ENCODE data around the gene GCLC. TPM values are rescaled to one million over a fixed set of nuclear protein-coding genes. Genes with fewer than 3 reads are reported as not detected.

Gene GCLC
- polyA plus RNA-seq, 5 donors, result 24.7 to 42.3 (median 39.8) TPM

DNA sequence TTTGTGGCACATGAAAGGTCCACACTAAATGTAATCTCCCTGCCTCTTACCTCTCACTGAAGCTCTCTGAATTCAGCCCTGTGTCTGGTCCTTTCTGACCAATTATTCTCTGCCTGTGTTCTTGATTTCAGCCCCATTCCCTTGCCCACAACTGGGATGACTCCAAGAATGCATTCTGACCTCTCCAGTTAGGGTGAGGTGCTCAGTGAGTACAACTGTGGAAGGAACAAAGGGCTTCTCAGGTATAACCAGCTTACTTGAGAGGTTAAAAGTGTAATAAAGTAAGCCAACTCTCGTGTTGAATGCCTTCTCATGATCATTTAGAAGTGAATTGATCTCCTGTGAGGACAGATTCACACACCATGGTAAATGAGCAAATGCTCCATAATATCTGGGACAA lies 88.1 kb downstream of the GCLC start:
- no peak for DNase-seq

DNA sequence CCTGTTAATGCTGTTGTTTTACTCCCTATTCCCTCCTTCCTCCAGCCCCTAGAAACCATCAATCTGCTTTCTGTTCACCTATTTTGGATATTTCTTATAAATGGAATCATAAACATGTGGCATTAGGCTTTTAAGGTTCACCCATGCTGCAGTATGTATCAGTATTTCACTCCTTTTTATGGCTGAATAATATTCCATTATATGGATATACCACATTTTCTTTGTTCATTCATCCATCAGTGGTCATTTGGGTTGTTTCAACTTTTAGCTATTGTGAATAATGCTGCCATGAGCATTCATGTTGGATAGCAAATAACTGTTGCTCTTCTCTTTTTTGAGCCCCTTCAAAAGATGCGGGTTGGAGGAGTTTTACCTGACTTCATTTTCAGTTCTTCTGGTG lies 89.2 kb downstream of the GCLC start:
- no peak for DNase-seq

DNA sequence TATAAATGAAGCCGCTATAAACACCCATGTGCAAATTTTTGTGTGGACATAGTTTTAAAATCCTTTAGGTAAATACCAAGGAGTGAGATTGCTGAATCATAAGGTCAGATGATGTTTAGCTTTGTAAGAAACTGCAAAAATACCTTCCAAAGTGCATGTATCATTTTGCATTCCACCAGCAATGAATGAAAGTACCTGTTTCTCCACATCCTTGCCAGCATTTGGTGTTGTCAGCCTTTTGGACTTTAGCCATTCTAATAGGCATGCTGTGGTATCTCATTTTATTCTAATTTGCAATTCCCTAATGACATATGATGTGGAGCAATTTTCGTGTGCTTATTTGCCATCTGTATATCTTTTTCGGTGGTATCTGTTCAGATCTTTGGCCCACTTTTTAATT lies 93.7 kb downstream of the GCLC start:
- DNase-seq, result no peak

DNA sequence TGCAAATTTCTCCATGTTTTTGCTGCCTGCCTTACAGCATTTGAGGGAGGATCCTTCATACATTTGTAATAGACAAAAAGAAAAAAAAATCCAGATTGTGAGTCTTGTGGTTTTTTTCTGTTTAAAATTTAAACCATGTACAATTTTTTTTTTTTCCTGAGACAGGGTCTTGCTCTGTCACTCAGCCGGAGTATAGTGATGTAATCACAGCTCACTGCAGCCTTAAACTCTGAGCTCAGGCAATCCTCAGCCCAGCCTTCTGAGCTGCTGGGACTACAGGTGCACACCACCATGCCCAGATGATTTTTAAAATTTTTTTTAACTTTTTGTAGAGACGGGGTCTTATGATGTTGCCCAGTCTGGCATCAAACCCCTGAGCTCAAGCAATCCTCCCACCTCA lies 97.0 kb downstream of the GCLC start:
- no peak for DNase-seq

Other genes with a start within 250 kb of the GCLC start
- gene ELOVL5, start 196.2 kb downstream of the GCLC start, polyA plus RNA-seq (ENCODE audit: insufficient read depth in 1 of 5, insufficient read length in 5 of 5, low replicate concordance in 1 of 5), result 10 to 100 TPM; 58.0 to 70.0 (median 62.3) TPM
- 1 to 10 TPM; 1.5 to 2.8 (median 1.9) TPM for gene KLHL31, start 120.7 kb upstream of the GCLC start, polyA plus RNA-seq (ENCODE audit: insufficient read depth in 1 of 5, insufficient read length in 5 of 5, low replicate concordance in 1 of 5)
- 10 to 100 TPM in 2 of 5 donors, 1 to 10 TPM in 3; 8.4 to 11.0 (median 9.4) TPM for gene LRRC1, start 249.9 kb upstream of the GCLC start, polyA plus RNA-seq (ENCODE audit: insufficient read depth in 1 of 5, insufficient read length in 5 of 5, low replicate concordance in 1 of 5)